ENCODE results near the gene C5orf34.
A peak's percentile ranks its signal among the peaks of the same experiment; 100 is the strongest.
"Not testable (repeated sequence)": the region's sequence is repeated elsewhere in the genome, so short reads cannot be mapped to it uniquely, and the experiment has no call there.

Gene C5orf34

GRCh38 chr5:43514471-43514815 lies 505 bp downstream of the C5orf34 start:
- DNase-seq (ENCODE audit: low read depth in 2 of 3, low spot score in 2 of 3) = no peak

GRCh38 chr5:43514025-43514424 lies 923 bp downstream of the C5orf34 start:
- DNase-seq (ENCODE audit: low read depth in 2 of 3, low spot score in 2 of 3) = no peak

DNA sequence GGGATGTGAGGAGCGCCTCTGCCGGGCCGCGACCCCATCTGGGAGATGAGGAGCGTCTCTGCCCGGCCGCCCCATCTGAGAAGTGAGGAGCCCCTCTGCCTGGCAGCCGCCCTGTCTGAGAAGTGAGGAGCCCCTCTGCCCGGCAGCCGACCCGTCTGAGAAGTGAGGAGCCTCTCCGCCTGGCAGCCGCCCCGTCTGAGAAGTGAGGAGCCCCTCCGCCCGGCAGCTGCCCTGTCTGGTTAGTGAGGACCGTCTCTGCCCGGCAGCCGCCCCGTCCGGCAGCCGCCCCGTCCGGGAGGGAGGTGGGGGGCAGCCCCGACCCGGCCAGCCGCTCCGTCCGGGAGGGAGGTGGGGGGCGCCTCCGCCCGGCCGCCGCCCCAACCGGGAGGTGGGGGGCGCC lies 3.9 kb downstream of the C5orf34 start:
- not testable (repeated sequence) for DNase-seq (ENCODE audit: low read depth in 2 of 3, low spot score in 2 of 3)

DNA sequence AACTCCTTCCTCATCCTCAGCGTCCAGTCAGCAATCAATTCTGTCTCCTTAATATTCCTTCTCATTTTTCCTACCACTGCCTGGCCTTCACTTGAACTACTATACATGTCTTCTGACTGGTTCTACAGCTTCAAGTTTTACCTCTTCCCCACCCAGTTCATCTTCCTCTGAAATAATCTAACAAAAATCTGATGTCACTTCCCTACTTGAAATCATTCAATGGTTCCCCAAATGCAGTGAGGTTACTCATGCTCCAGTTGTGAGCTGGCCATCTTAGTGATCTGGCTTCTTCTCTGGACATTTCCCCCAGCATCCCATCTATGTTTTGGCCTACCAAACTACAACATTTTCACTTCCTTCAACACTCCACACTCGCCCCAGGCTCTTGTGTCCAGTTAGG lies 16.4 kb downstream of the C5orf34 start:
- no peak for DNase-seq (ENCODE audit: low read depth in 2 of 3, low spot score in 2 of 3)

- no peak for DNase-seq (ENCODE audit: low read depth in 2 of 3, low spot score in 2 of 3)
Observed at GRCh38 chr5:43497311-43498104, 17.4 kb downstream of the C5orf34 start.

GRCh38 chr5:43491326-43491725 lies 23.6 kb downstream of the C5orf34 start:
- no peak for DNase-seq (ENCODE audit: low read depth in 2 of 3, low spot score in 2 of 3)

DNA sequence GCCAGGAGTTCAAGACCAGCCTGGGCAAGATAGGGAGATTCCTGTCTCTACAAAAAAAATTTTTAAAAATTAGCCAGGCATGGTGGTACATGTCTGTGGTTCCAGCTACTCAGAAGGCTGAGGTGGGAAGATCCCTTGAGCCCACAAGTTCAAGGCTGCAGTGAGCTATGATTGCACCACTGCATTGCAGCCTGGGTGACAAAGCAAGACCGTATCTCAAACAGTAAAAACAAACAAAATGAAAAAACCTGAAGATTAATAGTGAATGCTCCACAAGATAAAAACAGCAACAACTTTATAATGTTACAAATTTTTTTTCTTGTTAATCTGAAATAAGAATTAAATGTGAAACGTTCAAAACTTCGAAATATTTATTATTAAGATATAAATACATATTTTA lies 28.6 kb downstream of the C5orf34 start:
- DNase-seq (ENCODE audit: low read depth in 2 of 3, low spot score in 2 of 3) = no peak

DNA sequence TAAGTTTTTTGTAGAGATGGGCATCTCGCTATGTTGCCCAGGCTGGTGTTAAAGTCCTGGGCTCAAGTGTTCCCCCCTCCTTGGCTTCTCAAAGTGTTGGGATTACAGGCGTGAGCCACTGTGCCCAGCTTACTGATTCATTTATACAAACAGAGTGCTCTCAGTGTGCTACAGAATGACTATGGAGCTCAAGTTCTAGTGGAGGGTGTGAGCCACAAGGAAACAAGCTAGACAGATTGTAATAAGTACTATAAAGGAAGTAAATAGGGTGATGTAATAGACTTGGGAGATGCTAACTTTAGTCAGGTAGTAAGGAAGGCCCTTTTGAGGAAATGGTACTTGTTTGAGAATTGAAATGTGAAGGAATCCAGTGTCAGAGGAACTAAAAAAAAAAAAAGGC lies 29.5 kb downstream of the C5orf34 start:
- DNase-seq (ENCODE audit: low read depth in 2 of 3, low spot score in 2 of 3) = no peak

GRCh38 chr5:43484106-43484849 lies 30.7 kb downstream of the C5orf34 start:
- peak; percentile 64 to 71 (median 66) for DNase-seq (ENCODE audit: low read depth in 2 of 3, low spot score in 2 of 3)

DNA sequence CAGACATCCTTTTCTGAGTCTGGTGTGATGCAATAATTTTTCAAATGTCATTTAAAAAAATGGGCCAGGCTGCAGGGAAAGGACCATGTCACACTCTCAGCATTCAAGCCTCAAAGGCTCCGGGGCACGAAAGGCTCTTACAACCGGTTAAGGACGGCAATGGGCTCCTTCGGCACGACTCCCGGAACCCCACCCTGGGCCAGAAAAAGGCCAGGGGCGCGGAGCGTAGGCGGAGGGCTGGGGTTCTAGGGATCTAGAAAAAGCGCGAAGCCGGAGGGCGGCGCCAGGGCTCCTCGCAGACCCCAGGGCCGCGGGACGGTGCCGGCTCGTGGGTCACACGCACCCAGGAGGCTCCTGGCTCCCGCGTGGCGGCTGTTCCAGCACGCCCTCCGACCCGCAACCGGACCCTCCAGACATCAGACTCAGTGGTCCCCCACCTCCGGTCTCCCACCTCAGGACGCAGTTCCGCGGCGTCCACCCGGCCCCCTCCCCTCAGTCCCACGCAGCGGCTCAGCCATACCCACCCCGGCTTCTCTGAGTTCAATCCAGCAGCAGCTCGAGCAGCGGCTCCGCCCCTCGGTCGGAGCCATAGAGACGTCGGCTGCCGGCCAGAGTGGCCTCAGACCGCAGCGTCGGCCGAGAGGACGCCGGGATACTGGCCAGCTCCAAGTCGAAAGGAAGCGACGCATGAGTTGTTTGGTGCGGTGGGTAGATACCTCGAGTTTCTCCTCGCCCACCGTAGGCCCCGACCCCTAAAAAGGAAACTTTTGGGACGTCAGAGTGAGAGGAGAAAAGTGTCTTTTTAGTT lies 31.4 kb downstream of the C5orf34 start, which contains the start of gene TMEM267:
Gene TMEM267 (minus strand): TSS at position 568 of the 808 bp plus-strand sequence. CDS start 29,896 bp downstream, outside the sequence.
- peak; percentile 60 to 75 (median 60) for DNase-seq (ENCODE audit: low read depth in 2 of 3, low spot score in 2 of 3)

GRCh38 chr5:43482490-43483297 lies 32.3 kb downstream of the C5orf34 start:
- DNase-seq (ENCODE audit: low read depth in 2 of 3, low spot score in 2 of 3) = no peak

DNA sequence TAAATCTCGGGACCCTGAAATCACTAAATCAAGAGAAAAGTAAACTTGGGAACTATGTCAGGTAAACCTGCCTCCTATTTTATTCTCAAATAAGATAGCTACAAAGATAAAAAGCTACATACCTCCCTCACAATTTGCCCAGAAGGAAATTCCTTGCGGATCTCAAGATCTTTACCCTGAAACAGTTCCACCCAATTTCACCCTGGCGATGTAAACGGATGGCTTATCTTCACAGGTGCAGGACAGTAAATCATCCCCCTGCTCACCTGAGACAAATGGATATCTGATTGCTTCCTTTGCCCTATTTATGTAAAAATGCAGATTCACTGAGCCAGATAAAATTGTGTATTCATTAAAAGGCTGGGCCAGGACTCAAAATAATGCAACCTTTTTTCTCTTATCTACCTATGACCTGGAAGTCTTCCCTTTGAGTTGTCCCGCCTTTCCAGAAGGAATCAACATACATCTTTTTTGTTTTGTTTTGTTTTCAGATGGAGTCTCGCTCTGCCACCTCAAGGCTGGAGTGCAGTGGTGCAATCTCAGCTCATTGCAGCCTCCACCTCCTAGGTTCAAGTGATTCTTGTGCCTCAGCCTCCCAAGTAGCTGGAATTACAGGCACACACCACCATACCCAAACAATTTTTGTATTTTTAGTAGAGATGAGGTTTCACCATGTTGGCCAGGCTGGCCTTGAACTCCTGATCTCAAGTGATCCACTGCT lies 45.1 kb downstream of the C5orf34 start:
- no peak for DNase-seq (ENCODE audit: low read depth in 2 of 3, low spot score in 2 of 3)

- no peak for DNase-seq (ENCODE audit: low read depth in 2 of 3, low spot score in 2 of 3)
Observed at GRCh38 chr5:43467100-43467499, 47.8 kb downstream of the C5orf34 start.

DNA sequence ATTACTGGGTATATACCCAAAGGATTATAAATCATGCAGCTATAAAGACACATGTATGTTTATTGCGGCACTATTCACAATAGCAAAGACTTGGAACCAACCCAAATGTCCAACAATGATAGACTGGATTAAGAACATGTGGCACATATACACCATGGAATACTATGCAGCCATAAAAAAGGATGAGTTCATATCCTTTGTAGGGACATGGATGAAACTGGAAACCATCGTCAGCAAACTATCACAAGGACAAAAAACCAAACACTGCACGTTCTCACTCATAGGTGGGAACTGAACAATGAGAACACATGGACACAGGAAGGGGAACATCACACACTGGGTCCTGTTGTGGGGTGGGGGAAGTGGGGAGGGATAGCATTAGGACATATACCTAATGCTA lies 49.5 kb downstream of the C5orf34 start:
- not testable (repeated sequence) for DNase-seq (ENCODE audit: low read depth in 2 of 3, low spot score in 2 of 3)

DNA sequence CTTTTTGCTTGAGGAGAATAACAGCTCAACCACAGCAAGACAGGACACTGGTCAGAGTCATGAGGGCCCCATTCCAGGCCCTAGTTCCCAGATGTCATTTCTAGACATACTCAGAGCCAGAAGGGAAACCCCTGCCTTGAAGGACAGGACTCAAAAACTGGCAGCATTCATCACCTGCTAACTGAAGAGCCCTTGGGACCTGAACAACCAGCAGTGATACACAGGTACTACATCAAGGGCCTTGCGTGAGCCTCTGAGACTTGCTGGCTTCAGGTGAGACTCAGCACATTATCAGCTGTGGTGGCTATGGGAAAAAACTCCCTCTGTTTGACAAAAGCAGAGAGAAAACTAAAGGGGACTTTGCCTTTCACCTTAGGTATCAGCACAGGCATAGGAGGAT lies 53.9 kb downstream of the C5orf34 start:
- no peak for DNase-seq (ENCODE audit: low read depth in 2 of 3, low spot score in 2 of 3)

- DNase-seq (ENCODE audit: low read depth in 2 of 3, low spot score in 2 of 3) = no peak
Observed at GRCh38 chr5:43456556-43456955, 58.4 kb downstream of the C5orf34 start.

GRCh38 chr5:43441575-43441974 lies 73.4 kb downstream of the C5orf34 start:
- DNase-seq (ENCODE audit: low read depth in 2 of 3, low spot score in 2 of 3) = not testable (repeated sequence)

- DNase-seq (ENCODE audit: low read depth in 2 of 3, low spot score in 2 of 3) = no peak
Observed at GRCh38 chr5:43437062-43437660, 77.8 kb downstream of the C5orf34 start.
